Testis (tissue), 3 donors: ENCODE results near the gene SCEL. TPM values are rescaled to one million over a fixed set of nuclear protein-coding genes. Genes with fewer than 3 reads are reported as not detected.
"Not testable (repeated sequence)": the region's sequence is repeated elsewhere in the genome, so short reads cannot be mapped to it uniquely, and the experiment has no call there.

ENCODE experiments used
- DNase-seq: peaks from one replicate; pipeline ENCODE4 v3.0.0-alpha.2; 2019
- H3K27ac ChIP-seq, 2 donors: fragments of 200-600 bp; sonication (generic); one replicate each; pipeline ENCODE4 v1.5.1; 2019
- H3K27me3 ChIP-seq: fragments of 200-600 bp; sonication (generic); one replicate; pipeline ENCODE4 v1.5.1; 2019
- H3K36me3 ChIP-seq: fragments of 200-600 bp; sonication (generic); one replicate; pipeline ENCODE4 v1.5.1; 2017; ENCODE audit warnings: low read depth; ENCODE audit errors: missing control alignments
- H3K4me1 ChIP-seq: fragments of 200-600 bp; sonication (generic); one replicate; pipeline ENCODE4 v1.5.1; 2019
- H3K4me3 ChIP-seq, 2 donors: fragments of 200-600 bp; sonication (generic); one replicate each; pipeline ENCODE4 v1.5.1; 2017 to 2019
- H3K9me3 ChIP-seq: fragments of 200-600 bp; sonication (generic); one replicate; pipeline ENCODE4 v1.5.1; 2017
- CTCF ChIP-seq, 3 experiments: fragments of 450-650 bp in 2 of 3; fragments of 200-600 bp in 1 of 3; sonication (generic) in 1 of 3; IDR thresholded peaks; one replicate each; pipeline ENCODE4 v1.5.1; 2016 to 2019; ENCODE audit warnings: antibody characterized with exemption in 3 of 3, mild to moderate bottlenecking in 2 of 3, moderate library complexity in 1 of 3
- POLR2A ChIP-seq: fragments of 450-650 bp; IDR thresholded peaks from one replicate; pipeline ENCODE4 v1.6.1; 2017; ENCODE audit warnings: antibody characterized with exemption, mild to moderate bottlenecking, moderate library complexity
- WGBS, 2 donors: methylation state at CpG; one replicate each; pipeline ENCODE4 v1.1.5; 2018; 5-methylcytosine and 5-hydroxymethylcytosine counted together
- intact Hi-C: fragments of 100-400 bp; cut with DNase I; formaldehyde crosslinking; loops from one replicate; pipeline ENCODE4 v1.15.1; 2023; ENCODE audit warnings: low total_unique reads
- polyA plus RNA-seq: library from polyadenylated mRNA; stranded (reverse); fragments of 350-450 nt; fragmentation: Illumina TruSeq; extraction: RNeasy Lipid Tissue Mini Kit (QIAGEN cat#74804); gene quantifications from one replicate; pipeline ENCODE4 v1.2.3, GENCODE V29; 2014; ENCODE audit warnings: low read depth, low replicate concordance; ENCODE audit not compliant: insufficient read depth
- total RNA-seq, 2 donors: library from RNA; depleted of rRNA; stranded (reverse); fragments of >200 nt; gene quantifications; one replicate each; pipeline ENCODE4 v1.2.3, GENCODE V29; 2016

SCEL gene
- total and polyA plus RNA-seq, 3 donors from 2014 or later: 2.5 to 3.5 (median 2.5) TPM

- Histone ChIP-seq H3K27ac (no peak overlapping the region), H3K4me1 (no peaks in the 10 kb centered on the region), H3K4me3 (no peak overlapping the region), H3K9me3 (no peaks in the 10 kb centered on the region), H3K36me3 (no peaks in the 10 kb centered on the region), H3K27me3 (no peaks in the 10 kb centered on the region)
- no peak for TF ChIP-seq POLR2A
- no peak for TF ChIP-seq CTCF (IDR thresholded peaks at IDR 0.05)
- DNase-seq: no peak
- intact Hi-C loops: no loop called here
- WGBS, 2 donors: 84 to 91% methylated on average over 2 of the region's 2 CpGs
These were observed 21.7 kb upstream of the SCEL start for GRCh38 chr13:77513719-77514335.

- intact Hi-C loops: no loop called here
- Histone ChIP-seq H3K9me3 (no peaks in the 10 kb centered on the region), H3K27me3 (no peaks in the 10 kb centered on the region), H3K27ac (no peak overlapping the region), H3K36me3 (no peaks in the 10 kb centered on the region), H3K4me1 (no peaks in the 10 kb centered on the region), H3K4me3 (no peak overlapping the region)
- 41 to 51% methylated on average over 1 of the region's 1 CpG for WGBS, 2 donors
- DNase-seq: no peak
- TF ChIP-seq CTCF (IDR thresholded peaks at IDR 0.05) (no peak), POLR2A (no peak)
These were observed 21.2 kb upstream of the SCEL start for GRCh38 chr13:77514336-77514726.

GRCh38 chr13:77515785-77516184 lies 19.7 kb upstream of the SCEL start:
- no peak for DNase-seq
- intact Hi-C loops: no loop called here
- Histone ChIP-seq H3K27ac (no peak overlapping the region), H3K4me3 (no peak overlapping the region), H3K9me3 (no peaks in the 10 kb centered on the region), H3K36me3 (no peaks in the 10 kb centered on the region), H3K4me1 (no peaks in the 10 kb centered on the region), H3K27me3 (no peaks in the 10 kb centered on the region)
- TF ChIP-seq POLR2A (no peak), CTCF (IDR thresholded peaks at IDR 0.05) (no peak)
- 93 to 98% methylated on average over 2 of the region's 2 CpGs for WGBS, 2 donors

GRCh38 chr13:77516342-77516789 lies 19.1 kb upstream of the SCEL start:
- no peaks in the 10 kb centered on the region for H3K27me3 ChIP-seq
- intact Hi-C loops: no loop called here
- H3K36me3 ChIP-seq: no peaks in the 10 kb centered on the region
- no peaks in the 10 kb centered on the region for H3K9me3 ChIP-seq
- TF ChIP-seq CTCF (IDR thresholded peaks at IDR 0.05) (no peak), POLR2A (no peak)
- DNase-seq: no peak
- no peak overlapping the region for H3K4me3 ChIP-seq
- 74 to 78% methylated on average over 4 of the region's 4 CpGs for WGBS, 2 donors
- no peaks in the 10 kb centered on the region for H3K4me1 ChIP-seq
- no peak overlapping the region for H3K27ac ChIP-seq

- no peak overlapping the region for H3K27ac ChIP-seq
- no peak for DNase-seq
- no peaks in the 10 kb centered on the region for H3K4me1 ChIP-seq
- no peaks in the 10 kb centered on the region for H3K9me3 ChIP-seq
- no peaks in the 10 kb centered on the region for H3K36me3 ChIP-seq
- intact Hi-C loops: no loop called here
- no peaks in the 10 kb centered on the region for H3K27me3 ChIP-seq
- no peak overlapping the region for H3K4me3 ChIP-seq
- no peak for TF ChIP-seq CTCF (IDR thresholded peaks at IDR 0.05)
- TF ChIP-seq POLR2A: no peak
These were observed 17.2 kb upstream of the SCEL start for GRCh38 chr13:77518266-77518665.

- intact Hi-C loops, DNase-seq, H3K9me3 ChIP-seq, H3K27ac ChIP-seq, H3K4me3 ChIP-seq, H3K27me3 ChIP-seq, H3K4me1 ChIP-seq, H3K36me3 ChIP-seq: not testable (repeated sequence)
- 95 to 100% methylated on average over 1 of the region's 1 CpG for whole genome bisulfite sequencing, 2 donors
These were observed 16.1 kb upstream of the SCEL start for GRCh38 chr13:77519396-77519795.
